ENCODE results near the gene SCG2.

GRCh38 chr2:223594831-223595230, 7.3 kb downstream of the SCG2 start:
- TF ChIP-seq CTCF (conservative IDR thresholded peaks at IDR 0.05; ENCODE audit: low read length) (no peak), EZH2phosphoT487 (IDR thresholded peaks at IDR 0.05; ENCODE audit: borderline replicate concordance, low read depth, low read length) (no peak)

All from OCI-LY7 (cell line).